ENCODE measurements around the gene AKAP12.

AKAP12 gene

DNA sequence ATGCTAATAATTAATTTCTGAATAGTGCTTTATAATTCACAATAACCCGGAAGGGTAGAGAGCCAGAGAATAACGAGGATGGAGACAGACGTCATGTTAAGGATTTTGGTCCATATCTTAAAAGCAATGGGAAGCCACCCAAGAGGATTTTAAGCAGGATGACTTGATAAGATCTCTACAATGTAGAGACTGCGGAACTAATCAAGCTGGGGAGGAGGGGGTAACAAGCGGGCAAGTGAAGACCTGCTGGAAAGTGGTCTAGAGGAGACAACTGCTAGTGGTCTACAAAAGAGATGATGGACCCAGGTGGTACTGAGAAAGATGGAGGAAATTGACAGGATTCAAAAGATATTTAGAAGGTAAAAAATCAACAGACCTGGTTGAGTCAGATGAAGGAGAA is 144.4 kb downstream of the AKAP12 start:
- Histone ChIP-seq H3K4me2 (ENCODE audit: insufficient read depth, low read length) (no peak overlapping the region), H3K79me2 (ENCODE audit: insufficient read depth, low read length) (peaks cover 94% of the 10 kb centered on the region), H3K9me3 (ENCODE audit: insufficient read depth, low read length, severe bottlenecking) (no peaks in the 10 kb centered on the region), H2AFZ (ENCODE audit: low read depth, low read length) (no peak overlapping the region), H4K20me1 (ENCODE audit: insufficient read depth, low read length) (peaks cover 47% of the 10 kb centered on the region), H3K4me3 (ENCODE audit: low read depth in 1 of 2, low read length in 2 of 2) (no peak overlapping the region), H3K27me3 (ENCODE audit: insufficient read depth, low read length, poor library complexity) (no peaks in the 10 kb centered on the region), H3K36me3 (ENCODE audit: insufficient read depth, low read length) (peaks cover 19% of the 10 kb centered on the region), H3K9ac (ENCODE audit: low read depth, low read length) (no peak overlapping the region), H3K27ac (ENCODE audit: low read length) (no peak overlapping the region), H3K4me1 (ENCODE audit: insufficient read depth, low read length) (peaks cover 17% of the 10 kb centered on the region)
- ATAC-seq (ENCODE audit: insufficient read depth, low read depth) (no peak), DNase-seq (no peak)
- TF ChIP-seq, protein P1, sequence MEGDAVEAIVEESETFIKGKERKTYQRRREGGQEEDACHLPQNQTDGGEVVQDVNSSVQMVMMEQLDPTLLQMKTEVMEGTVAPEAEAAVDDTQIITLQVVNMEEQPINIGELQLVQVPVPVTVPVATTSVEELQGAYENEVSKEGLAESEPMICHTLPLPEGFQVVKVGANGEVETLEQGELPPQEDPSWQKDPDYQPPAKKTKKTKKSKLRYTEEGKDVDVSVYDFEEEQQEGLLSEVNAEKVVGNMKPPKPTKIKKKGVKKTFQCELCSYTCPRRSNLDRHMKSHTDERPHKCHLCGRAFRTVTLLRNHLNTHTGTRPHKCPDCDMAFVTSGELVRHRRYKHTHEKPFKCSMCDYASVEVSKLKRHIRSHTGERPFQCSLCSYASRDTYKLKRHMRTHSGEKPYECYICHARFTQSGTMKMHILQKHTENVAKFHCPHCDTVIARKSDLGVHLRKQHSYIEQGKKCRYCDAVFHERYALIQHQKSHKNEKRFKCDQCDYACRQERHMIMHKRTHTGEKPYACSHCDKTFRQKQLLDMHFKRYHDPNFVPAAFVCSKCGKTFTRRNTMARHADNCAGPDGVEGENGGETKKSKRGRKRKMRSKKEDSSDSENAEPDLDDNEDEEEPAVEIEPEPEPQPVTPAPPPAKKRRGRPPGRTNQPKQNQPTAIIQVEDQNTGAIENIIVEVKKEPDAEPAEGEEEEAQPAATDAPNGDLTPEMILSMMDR (IDR thresholded peaks at IDR 0.05; ENCODE audit: borderline replicate concordance, extremely low read depth, low read length, poor library complexity, severe bottlenecking) = no peak
- no peak for TF ChIP-seq EZH2 (IDR thresholded peaks at IDR 0.05; ENCODE audit: borderline replicate concordance, low read depth, low read length, severe bottlenecking)

DNA sequence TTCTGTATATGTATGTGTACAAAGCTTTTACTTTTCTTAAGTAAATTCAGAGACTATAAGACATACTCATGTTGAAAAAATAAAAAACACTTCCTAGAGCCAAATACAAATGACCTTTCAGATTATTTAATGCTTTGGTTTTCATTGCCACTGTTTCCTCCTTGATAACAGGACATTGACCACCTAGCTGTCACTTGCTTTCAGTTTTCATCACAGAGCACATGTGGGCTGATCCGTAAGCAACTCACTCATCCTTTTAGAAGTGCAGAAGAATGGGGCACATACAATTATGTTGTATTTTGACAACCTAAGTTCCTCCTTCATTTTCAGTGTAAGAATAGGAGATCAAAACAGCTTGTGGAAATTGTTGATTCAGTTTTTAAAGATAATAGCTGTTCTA is 145.4 kb downstream of the AKAP12 start:
- TF ChIP-seq, protein P1 (IDR thresholded peaks at IDR 0.05; ENCODE audit: borderline replicate concordance, extremely low read depth, low read length, poor library complexity, severe bottlenecking) = no peak
- no peak for TF ChIP-seq EZH2 (IDR thresholded peaks at IDR 0.05; ENCODE audit: borderline replicate concordance, low read depth, low read length, severe bottlenecking)
- Histone ChIP-seq H3K9me3 (ENCODE audit: insufficient read depth, low read length, severe bottlenecking) (no peaks in the 10 kb centered on the region), H3K4me3 (ENCODE audit: low read depth in 1 of 2, low read length in 2 of 2) (no peak overlapping the region), H2AFZ (ENCODE audit: low read depth, low read length) (no peak overlapping the region), H3K27me3 (ENCODE audit: insufficient read depth, low read length, poor library complexity) (no peaks in the 10 kb centered on the region), H3K4me2 (ENCODE audit: insufficient read depth, low read length) (no peak overlapping the region), H3K27ac (ENCODE audit: low read length) (no peak overlapping the region), H3K4me1 (ENCODE audit: insufficient read depth, low read length) (peaks cover 18% of the 10 kb centered on the region), H4K20me1 (ENCODE audit: insufficient read depth, low read length) (peaks cover 41% of the 10 kb centered on the region), H3K36me3 (ENCODE audit: insufficient read depth, low read length) (peaks cover 19% of the 10 kb centered on the region), H3K9ac (ENCODE audit: low read depth, low read length) (no peak overlapping the region), H3K79me2 (ENCODE audit: insufficient read depth, low read length) (peaks cover 91% of the 10 kb centered on the region)
- DNase-seq = no peak
- no peak for ATAC-seq (ENCODE audit: insufficient read depth, low read depth)

DNA sequence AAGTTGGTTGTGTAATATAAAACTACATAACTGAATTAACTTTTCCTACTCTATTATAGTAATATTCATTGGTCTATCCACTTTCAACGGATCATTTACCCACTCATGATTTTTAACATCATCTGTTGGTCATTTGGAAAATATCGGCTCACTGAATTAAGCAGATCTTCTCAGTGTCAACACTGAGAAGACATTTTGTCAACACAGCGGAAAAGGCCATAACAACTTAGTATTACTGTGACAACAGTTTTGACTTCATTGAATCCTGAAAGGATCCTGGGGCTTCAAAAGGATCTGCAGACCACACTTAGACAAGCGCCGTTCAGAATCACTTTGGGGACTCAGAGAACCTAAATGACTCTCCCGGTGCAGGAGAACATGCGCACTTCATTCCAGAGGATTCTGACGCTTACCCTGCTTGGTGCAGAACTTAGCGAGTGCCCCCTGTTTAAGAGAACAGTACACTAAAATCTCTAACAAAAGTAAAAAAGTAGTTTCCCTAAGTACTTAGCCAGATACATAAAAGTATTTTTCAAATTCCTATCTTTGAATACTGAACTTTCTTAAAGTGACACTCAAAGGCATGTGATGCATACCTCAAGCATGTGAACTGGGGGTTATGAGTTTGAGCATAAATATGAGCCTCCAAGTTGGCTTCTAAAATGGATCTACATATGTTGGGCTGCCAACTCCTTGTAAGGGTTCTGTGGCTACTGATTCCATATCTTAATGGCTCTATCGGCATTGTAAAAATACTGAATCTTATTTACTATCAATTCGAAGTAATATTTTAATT is 147.6 kb downstream of the AKAP12 start:
- Histone ChIP-seq H3K27ac (ENCODE audit: low read length) (no peak overlapping the region), H2AFZ (ENCODE audit: low read depth, low read length) (no peak overlapping the region), H4K20me1 (ENCODE audit: insufficient read depth, low read length) (peaks cover 34% of the 10 kb centered on the region; the same call in 1 of the 2 replicates), H3K4me3 (ENCODE audit: low read depth in 1 of 2, low read length in 2 of 2) (no peak overlapping the region), H3K4me2 (ENCODE audit: insufficient read depth, low read length) (no peak overlapping the region), H3K79me2 (ENCODE audit: insufficient read depth, low read length) (peaks cover 84% of the 10 kb centered on the region), H3K36me3 (ENCODE audit: insufficient read depth, low read length) (peaks cover 19% of the 10 kb centered on the region), H3K4me1 (ENCODE audit: insufficient read depth, low read length) (peaks cover 26% of the 10 kb centered on the region), H3K9ac (ENCODE audit: low read depth, low read length) (no peak overlapping the region), H3K27me3 (ENCODE audit: insufficient read depth, low read length, poor library complexity) (no peaks in the 10 kb centered on the region), H3K9me3 (ENCODE audit: insufficient read depth, low read length, severe bottlenecking) (no peaks in the 10 kb centered on the region)
- no peak for DNase-seq
- TF ChIP-seq EZH2 (IDR thresholded peaks at IDR 0.05; ENCODE audit: borderline replicate concordance, low read depth, low read length, severe bottlenecking) = no peak
- TF ChIP-seq, protein P1 (IDR thresholded peaks at IDR 0.05; ENCODE audit: borderline replicate concordance, extremely low read depth, low read length, poor library complexity, severe bottlenecking) = no peak
- no peak for ATAC-seq (ENCODE audit: insufficient read depth, low read depth)
